K562 (cell line): ENCODE measurements around the gene GPR4.

ENCODE experiments used
- ASH1L ChIP-seq: fragments of 450-650 bp; IDR thresholded peaks from 2 replicates; pipeline ENCODE4 v1.6.1; 2018; ENCODE audit warnings: borderline replicate concordance, mild to moderate bottlenecking, low read depth; ENCODE audit not compliant: partially characterized antibody
- CTCF ChIP-seq, 3 experiments: IDR thresholded peaks in 2 of 3; conservative IDR thresholded peaks in 1 of 3; 2 replicates each; pipeline ENCODE4 v1.5.1; 2011 to 2012; ENCODE audit warnings: low read length in 3 of 3, mild to moderate bottlenecking in 3 of 3, control low read depth in 2 of 3, improper control_type of control experiment in 1 of 3, inconsistent platforms in 1 of 3, low read depth in 1 of 3, mixed read lengths in 1 of 3, moderate library complexity in 1 of 3; ENCODE audit not compliant: insufficient read depth in 2 of 3
- CUX1 ChIP-seq: fragments of 200-800 bp; sonication (Bioruptor generic); IDR thresholded peaks from 2 replicates; pipeline ENCODE4 v1.6.1; 2016; ENCODE audit warnings: missing genetic modification characterization, missing compliant biosample characterization
- HDAC1 ChIP-seq, 2 experiments: fragments of 450-650 bp; IDR thresholded peaks; 2 replicates each; pipeline ENCODE4 v1.6.1; 2016 to 2017; ENCODE audit warnings: inconsistent platforms in 1 of 2, mild to moderate bottlenecking in 1 of 2, moderate library complexity in 1 of 2
- HDAC8 ChIP-seq: fragments of 450-650 bp; IDR thresholded peaks from 2 replicates; pipeline ENCODE4 v1.6.1; 2016; ENCODE audit warnings: mild to moderate bottlenecking, missing genetic modification characterization, moderate library complexity, missing compliant biosample characterization
- KDM5B ChIP-seq: fragments of 200-600 bp; sonication (generic); IDR thresholded peaks from 2 replicates; pipeline ENCODE4 v1.6.1; 2012; ENCODE audit warnings: low read depth, mild to moderate bottlenecking, moderate library complexity, low read length, control low read depth, inconsistent platforms; ENCODE audit not compliant: insufficient replicate concordance
- MAFF ChIP-seq: IDR thresholded peaks from 2 replicates; pipeline ENCODE4 v1.6.1; 2012; ENCODE audit warnings: low read length, improper control_type of control experiment
- MAX ChIP-seq: sonication (generic); formaldehyde crosslinking; IDR thresholded peaks from 2 replicates; pipeline ENCODE4 v1.9.0; 2022; ENCODE audit warnings: mild to moderate bottlenecking, missing genetic modification reagents
- MBD2 ChIP-seq: sonication (generic); IDR thresholded peaks from 2 replicates; pipeline ENCODE4 v1.6.1; 2016; ENCODE audit warnings: low read depth, borderline replicate concordance
- MED1 ChIP-seq: sonication (generic); formaldehyde crosslinking; IDR thresholded peaks from 2 replicates; pipeline ENCODE4 v1.8.1; 2023; ENCODE audit warnings: missing genetic modification reagents, borderline replicate concordance
- POLR2AphosphoS5 ChIP-seq: IDR thresholded peaks from 2 replicates; pipeline ENCODE4 v1.6.1; 2011; ENCODE audit warnings: mild to moderate bottlenecking, low read depth, low read length, moderate library complexity; ENCODE audit not compliant: control insufficient read depth, insufficient read depth
- RCOR1 ChIP-seq, 2 experiments: IDR thresholded peaks; 2 replicates each; pipeline ENCODE4 v1.6.1; 2012; ENCODE audit warnings: low read depth in 2 of 2, low read length in 2 of 2, borderline replicate concordance in 1 of 2, improper control_type of control experiment in 1 of 2
- TAF7 ChIP-seq: fragments of 450-650 bp; IDR thresholded peaks from 2 replicates; pipeline ENCODE4 v1.6.1; 2016; ENCODE audit warnings: missing genetic modification characterization, missing compliant biosample characterization
- ZKSCAN1 ChIP-seq: fragments of 150-350 bp; IDR thresholded peaks from 2 replicates; pipeline ENCODE4 v1.6.1; 2016; ENCODE audit warnings: low read depth, low read length

GRCh38 chr19:45621976-45622503 lies 20.0 kb upstream of the GPR4 start:
- TF ChIP-seq MAFF = no peak
- no peak for TF ChIP-seq CTCF (IDR thresholded peaks at IDR 0.05 in 2 of 3, conservative IDR thresholded peaks at IDR 0.05 in 1 of 3; ENCODE audit: insufficient read depth in 2 of 3, low read depth in 1 of 3, low read length in 3 of 3)
- TF ChIP-seq POLR2AphosphoS5 = no peak
- TF ChIP-seq KDM5B = no peak
- TF ChIP-seq TAF7 (tag) = no peak
- no peak for TF ChIP-seq MED1
- no peak for TF ChIP-seq RCOR1 (IDR thresholded peaks at IDR 0.05; ENCODE audit: borderline replicate concordance in 1 of 2, low read depth in 2 of 2, low read length in 2 of 2)
- no peak for TF ChIP-seq MBD2
- no peak for TF ChIP-seq CUX1 (CRISPR knock-in tag)
- no peak for TF ChIP-seq MAX (CRISPR knock-in tag)
- TF ChIP-seq HDAC8 (tag) = no peak
- no peak for TF ChIP-seq HDAC1 (IDR thresholded peaks at IDR 0.05)
- no peak for TF ChIP-seq ZKSCAN1
- no peak for TF ChIP-seq ASH1L
